GM12801 (cell line): ENCODE measurements around the gene MDFIC.

Source experiments
- TF ChIP-seq, protein P1 (sequence below): IDR thresholded peaks from one replicate; pipeline ENCODE4 v1.5.1; 2011; ENCODE audit warnings: control low read depth; ENCODE audit not compliant: insufficient read length; ENCODE audit errors: extremely low read depth

MDFIC gene

DNA sequence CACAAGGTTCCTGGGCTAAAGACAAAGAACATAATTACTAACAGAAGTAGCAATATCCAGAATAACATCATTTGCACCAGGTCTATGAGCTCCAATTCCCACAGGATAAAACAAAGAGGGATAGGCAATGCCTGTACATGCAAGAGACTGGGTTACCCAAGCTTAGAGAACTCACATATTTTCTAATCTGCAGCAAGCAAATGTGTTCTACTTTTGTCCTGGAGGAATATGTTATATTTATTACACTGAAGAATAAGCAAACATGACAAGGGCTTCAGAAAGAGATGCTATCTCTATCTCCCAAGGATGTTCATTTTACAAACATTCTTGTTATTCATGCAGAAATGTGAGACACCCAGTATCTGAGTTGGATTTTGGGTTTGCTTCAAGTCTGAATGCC lies 118.6 kb downstream of the MDFIC start:
- TF ChIP-seq, protein P1, sequence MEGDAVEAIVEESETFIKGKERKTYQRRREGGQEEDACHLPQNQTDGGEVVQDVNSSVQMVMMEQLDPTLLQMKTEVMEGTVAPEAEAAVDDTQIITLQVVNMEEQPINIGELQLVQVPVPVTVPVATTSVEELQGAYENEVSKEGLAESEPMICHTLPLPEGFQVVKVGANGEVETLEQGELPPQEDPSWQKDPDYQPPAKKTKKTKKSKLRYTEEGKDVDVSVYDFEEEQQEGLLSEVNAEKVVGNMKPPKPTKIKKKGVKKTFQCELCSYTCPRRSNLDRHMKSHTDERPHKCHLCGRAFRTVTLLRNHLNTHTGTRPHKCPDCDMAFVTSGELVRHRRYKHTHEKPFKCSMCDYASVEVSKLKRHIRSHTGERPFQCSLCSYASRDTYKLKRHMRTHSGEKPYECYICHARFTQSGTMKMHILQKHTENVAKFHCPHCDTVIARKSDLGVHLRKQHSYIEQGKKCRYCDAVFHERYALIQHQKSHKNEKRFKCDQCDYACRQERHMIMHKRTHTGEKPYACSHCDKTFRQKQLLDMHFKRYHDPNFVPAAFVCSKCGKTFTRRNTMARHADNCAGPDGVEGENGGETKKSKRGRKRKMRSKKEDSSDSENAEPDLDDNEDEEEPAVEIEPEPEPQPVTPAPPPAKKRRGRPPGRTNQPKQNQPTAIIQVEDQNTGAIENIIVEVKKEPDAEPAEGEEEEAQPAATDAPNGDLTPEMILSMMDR, result no peak

DNA sequence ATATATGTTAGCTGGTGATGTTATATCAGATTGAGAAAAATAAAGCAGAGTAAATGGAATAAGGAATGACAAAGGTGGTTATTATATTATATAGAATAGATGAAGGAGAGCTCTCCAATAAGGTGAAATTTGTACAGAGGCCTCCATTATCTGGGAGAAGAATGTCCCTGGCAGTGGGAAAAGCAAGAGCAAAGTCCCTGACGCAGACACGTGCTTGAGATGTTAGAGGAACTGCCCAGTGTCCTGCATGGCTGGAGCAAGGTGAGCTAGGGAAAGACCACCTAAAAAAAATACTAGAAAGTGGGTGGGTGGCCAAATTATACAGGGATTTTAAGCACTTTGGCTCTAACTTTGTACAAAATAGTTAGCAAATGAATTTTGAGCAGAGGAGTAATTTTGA lies 120.7 kb downstream of the MDFIC start:
- TF ChIP-seq, protein P1, result no peak

DNA sequence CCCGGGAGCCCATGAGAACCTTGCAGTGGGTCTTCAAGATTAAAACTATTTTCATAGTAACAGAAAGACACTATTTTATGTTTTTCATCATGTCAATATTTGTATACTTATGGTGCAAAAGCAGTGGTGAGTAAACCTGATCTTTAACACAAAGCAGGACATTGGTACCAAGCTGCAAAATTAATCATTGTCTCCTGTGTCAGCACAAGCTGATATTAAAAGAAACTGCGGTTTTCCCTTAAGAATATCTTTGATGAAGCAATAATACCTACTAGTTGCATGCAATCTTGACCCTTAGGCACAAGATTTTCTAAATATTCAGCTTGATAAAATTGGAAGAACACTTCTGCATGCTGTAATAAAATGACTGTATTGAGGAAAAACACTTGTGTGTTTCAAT lies 121.7 kb downstream of the MDFIC start:
- TF ChIP-seq, protein P1, result no peak

DNA sequence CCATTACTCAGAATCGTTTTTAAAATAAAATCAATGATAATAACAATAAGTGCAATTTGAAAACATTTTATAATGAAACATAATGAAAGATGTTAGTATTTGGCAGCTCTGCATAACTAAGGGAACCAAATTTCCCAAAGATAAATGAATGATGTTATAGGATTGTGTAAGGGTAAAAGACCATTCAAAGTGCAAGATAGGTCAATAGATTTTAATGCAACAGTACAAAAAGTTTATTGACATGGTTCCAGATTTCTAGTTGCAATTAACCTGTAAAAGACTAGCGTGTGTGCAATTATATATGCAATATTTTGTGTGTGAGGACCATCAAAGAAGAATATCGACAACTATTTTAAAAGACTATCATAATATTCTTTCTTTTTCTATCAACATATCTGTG lies 122.3 kb downstream of the MDFIC start:
- TF ChIP-seq, protein P1, result no peak

DNA sequence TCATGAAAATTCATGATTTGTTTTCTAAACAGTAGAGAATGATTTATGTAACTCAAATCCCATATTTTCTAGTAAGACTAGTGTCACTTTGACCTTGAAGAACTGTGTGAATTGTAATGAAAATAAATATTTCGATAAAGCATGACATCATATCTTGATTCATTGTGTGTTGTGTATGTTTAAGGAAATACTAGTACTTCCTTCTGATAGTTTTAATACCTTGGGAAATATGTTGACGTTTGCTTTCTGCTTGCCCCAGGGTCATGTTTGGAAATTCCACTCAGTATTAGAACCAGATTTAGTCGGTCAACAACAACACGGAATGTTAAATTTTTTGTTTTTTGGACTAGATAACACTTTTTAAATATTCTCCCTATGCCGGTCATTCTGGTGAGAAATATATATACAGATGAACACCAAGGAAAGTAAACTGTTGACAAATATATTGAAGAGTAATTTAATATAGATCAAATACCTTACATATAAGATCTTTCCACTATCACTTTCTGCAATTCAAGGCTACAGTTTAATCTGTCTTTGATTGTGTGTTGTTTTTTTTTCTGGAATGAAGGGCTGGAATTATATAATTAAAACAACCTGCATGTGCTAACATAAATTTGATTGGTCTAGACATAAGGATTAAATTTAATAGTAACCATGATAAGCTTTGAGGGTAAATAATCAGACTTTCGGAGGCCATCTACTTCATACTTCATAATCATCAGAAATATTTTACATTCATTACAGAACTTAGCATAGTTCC lies 126.2 kb downstream of the MDFIC start:
- TF ChIP-seq, protein P1, result no peak

DNA sequence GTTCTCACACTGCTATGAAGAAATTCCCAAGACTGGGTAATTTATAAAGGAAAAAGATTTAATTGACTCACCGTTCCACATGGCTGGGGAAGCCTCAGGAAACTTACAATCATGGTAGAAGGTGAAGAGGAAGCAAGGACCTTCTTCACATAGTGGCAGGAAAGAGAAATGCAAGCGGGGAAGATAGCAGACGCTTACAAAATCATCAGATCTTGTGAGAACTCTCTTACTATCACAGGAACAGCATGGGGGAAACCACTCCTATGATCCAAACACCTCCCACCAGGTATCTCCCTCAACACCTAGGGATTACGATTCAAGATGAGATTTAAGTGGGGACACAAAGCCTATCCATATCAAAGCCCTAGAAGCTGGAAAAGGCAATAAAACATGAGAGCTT lies 130.8 kb downstream of the MDFIC start:
- TF ChIP-seq, protein P1, result no peak

DNA sequence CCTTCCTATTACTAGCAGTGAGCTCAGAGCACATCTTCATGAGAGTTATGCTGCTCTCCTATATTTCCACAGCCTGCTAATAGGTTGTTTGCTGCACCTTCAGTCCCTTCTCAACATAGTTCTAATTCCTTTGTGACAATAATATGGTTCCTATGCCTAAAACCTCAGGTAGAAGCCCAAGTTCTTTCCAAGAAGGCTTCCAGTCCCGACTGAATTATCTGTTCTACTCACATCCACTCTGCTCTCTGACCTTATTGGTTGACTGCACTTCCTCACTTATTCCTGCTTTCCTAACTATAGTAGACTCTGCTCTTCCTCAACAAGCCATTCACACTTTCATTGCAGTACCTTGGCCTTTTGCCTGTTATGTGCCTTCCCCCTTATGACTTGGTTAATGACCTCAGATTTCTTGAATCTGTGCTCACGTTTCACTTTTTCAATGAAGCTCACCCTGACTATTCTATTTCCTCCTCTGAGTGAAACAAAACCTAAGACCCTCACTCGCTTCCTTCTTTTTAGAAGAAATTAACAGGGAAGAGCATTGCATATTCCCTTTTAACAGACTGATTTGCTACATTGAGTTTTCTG lies 132.7 kb downstream of the MDFIC start:
- TF ChIP-seq, protein P1, result no peak
